Measurements from ENCODE around the gene MRPL36.

GRCh38 chr5:1792842-1793266 is 6.8 kb downstream of the MRPL36 start:
- TF ChIP-seq POLR2AphosphoS5 (IDR thresholded peaks at IDR 0.05), result no peak
- TF ChIP-seq POLR2A (IDR thresholded peaks at IDR 0.05; ENCODE audit: low read depth), result no peak
- no peak for TF ChIP-seq CTCF (IDR thresholded peaks at IDR 0.05)

Data from esophagus muscularis mucosa (tissue), 3 donors.